ENCODE data around the gene PRDM16. TPM values are rescaled to one million over a fixed set of nuclear protein-coding genes. Genes with fewer than 3 reads are reported as not detected.

The PRDM16 gene
- total and polyA plus RNA-seq, 2 experiments from 2014 or later, result 0.14 to 0.16 TPM

DNA sequence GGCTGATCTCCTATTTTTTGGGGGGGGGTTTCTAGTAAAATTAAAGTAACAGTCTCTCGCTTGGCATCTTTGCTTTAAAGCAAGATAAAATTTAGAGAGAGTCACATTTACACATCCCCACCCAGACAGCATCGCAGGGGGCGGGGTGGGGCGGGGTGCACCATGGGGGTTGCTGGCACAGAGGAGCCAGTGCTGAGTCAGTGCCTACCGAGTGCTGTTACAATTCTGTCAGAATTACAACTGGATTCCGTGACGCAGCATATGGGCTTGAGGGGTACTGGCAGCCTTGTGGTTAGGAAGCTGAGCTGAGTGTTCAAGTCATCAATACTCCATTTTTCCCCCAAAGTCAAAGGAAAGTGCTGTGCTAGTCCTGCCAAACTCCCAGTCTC, 175.9 kb downstream of the PRDM16 start:
- Histone ChIP-seq H3K4me1 (ENCODE audit: insufficient read depth) (peaks cover 13% of the 10 kb centered on the region; the same call in 1 of the 2 replicates), H3K79me2 (replicated peaks; ENCODE audit: insufficient read depth) (no peaks in the 10 kb centered on the region), H3K9me2 (ENCODE audit: insufficient read depth) (no peaks in the 10 kb centered on the region), H3K4me3 (no peak overlapping the region), H3K36me3 (ENCODE audit: insufficient read depth) (no peaks in the 10 kb centered on the region), H3K4me2 (no peak overlapping the region), H3K27me3 (ENCODE audit: insufficient read depth) (no peaks in the 10 kb centered on the region; the same call in 1 of the 2 replicates), H3K27ac (ENCODE audit: low read depth) (no peak overlapping the region), H2AFZ (no peak overlapping the region), H4K20me1 (replicated peaks; ENCODE audit: insufficient read depth) (no peaks in the 10 kb centered on the region), H3F3A (replicated peaks; ENCODE audit: low read depth) (0 out of 2 replicates have a peak, but pooled peaks cover 2% of the 10 kb centered on the region)
- H3K27ac Mint-ChIP-seq, result no peak overlapping the region
- TF ChIP-seq NANOG (IDR thresholded peaks at IDR 0.05; ENCODE audit: borderline replicate concordance) (no peak), ETS1 (IDR thresholded peaks at IDR 0.05) (no peak), EZH2phosphoT487 (IDR thresholded peaks at IDR 0.05; ENCODE audit: unreplicated experiment) (no peak), CREB1 (CRISPR knock-in tag; IDR thresholded peaks at IDR 0.05; ENCODE audit: low read depth) (no peak), EZH2 (IDR thresholded peaks at IDR 0.05; ENCODE audit: low read depth, unreplicated experiment) (no peak), ZNF114 (CRISPR knock-in tag; IDR thresholded peaks at IDR 0.05) (no peak), POLR2AphosphoS5 (IDR thresholded peaks at IDR 0.05; ENCODE audit: low read depth) (no peak), CTCF (conservative IDR thresholded peaks at IDR 0.05; ENCODE audit: low read depth in 2 of 2) (no peak), ZNF331 (CRISPR knock-in tag; IDR thresholded peaks at IDR 0.05; ENCODE audit: low read depth) (no peak), JUNB (IDR thresholded peaks at IDR 0.05; ENCODE audit: unreplicated experiment) (no peak), STAT1 (IDR thresholded peaks at IDR 0.05; ENCODE audit: unreplicated experiment) (no peak)
- TF ChIP-seq, protein P1, sequence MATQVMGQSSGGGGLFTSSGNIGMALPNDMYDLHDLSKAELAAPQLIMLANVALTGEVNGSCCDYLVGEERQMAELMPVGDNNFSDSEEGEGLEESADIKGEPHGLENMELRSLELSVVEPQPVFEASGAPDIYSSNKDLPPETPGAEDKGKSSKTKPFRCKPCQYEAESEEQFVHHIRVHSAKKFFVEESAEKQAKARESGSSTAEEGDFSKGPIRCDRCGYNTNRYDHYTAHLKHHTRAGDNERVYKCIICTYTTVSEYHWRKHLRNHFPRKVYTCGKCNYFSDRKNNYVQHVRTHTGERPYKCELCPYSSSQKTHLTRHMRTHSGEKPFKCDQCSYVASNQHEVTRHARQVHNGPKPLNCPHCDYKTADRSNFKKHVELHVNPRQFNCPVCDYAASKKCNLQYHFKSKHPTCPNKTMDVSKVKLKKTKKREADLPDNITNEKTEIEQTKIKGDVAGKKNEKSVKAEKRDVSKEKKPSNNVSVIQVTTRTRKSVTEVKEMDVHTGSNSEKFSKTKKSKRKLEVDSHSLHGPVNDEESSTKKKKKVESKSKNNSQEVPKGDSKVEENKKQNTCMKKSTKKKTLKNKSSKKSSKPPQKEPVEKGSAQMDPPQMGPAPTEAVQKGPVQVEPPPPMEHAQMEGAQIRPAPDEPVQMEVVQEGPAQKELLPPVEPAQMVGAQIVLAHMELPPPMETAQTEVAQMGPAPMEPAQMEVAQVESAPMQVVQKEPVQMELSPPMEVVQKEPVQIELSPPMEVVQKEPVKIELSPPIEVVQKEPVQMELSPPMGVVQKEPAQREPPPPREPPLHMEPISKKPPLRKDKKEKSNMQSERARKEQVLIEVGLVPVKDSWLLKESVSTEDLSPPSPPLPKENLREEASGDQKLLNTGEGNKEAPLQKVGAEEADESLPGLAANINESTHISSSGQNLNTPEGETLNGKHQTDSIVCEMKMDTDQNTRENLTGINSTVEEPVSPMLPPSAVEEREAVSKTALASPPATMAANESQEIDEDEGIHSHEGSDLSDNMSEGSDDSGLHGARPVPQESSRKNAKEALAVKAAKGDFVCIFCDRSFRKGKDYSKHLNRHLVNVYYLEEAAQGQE (IDR thresholded peaks at IDR 0.05; ENCODE audit: unreplicated experiment), result no peak
- TF ChIP-seq, protein P2, sequence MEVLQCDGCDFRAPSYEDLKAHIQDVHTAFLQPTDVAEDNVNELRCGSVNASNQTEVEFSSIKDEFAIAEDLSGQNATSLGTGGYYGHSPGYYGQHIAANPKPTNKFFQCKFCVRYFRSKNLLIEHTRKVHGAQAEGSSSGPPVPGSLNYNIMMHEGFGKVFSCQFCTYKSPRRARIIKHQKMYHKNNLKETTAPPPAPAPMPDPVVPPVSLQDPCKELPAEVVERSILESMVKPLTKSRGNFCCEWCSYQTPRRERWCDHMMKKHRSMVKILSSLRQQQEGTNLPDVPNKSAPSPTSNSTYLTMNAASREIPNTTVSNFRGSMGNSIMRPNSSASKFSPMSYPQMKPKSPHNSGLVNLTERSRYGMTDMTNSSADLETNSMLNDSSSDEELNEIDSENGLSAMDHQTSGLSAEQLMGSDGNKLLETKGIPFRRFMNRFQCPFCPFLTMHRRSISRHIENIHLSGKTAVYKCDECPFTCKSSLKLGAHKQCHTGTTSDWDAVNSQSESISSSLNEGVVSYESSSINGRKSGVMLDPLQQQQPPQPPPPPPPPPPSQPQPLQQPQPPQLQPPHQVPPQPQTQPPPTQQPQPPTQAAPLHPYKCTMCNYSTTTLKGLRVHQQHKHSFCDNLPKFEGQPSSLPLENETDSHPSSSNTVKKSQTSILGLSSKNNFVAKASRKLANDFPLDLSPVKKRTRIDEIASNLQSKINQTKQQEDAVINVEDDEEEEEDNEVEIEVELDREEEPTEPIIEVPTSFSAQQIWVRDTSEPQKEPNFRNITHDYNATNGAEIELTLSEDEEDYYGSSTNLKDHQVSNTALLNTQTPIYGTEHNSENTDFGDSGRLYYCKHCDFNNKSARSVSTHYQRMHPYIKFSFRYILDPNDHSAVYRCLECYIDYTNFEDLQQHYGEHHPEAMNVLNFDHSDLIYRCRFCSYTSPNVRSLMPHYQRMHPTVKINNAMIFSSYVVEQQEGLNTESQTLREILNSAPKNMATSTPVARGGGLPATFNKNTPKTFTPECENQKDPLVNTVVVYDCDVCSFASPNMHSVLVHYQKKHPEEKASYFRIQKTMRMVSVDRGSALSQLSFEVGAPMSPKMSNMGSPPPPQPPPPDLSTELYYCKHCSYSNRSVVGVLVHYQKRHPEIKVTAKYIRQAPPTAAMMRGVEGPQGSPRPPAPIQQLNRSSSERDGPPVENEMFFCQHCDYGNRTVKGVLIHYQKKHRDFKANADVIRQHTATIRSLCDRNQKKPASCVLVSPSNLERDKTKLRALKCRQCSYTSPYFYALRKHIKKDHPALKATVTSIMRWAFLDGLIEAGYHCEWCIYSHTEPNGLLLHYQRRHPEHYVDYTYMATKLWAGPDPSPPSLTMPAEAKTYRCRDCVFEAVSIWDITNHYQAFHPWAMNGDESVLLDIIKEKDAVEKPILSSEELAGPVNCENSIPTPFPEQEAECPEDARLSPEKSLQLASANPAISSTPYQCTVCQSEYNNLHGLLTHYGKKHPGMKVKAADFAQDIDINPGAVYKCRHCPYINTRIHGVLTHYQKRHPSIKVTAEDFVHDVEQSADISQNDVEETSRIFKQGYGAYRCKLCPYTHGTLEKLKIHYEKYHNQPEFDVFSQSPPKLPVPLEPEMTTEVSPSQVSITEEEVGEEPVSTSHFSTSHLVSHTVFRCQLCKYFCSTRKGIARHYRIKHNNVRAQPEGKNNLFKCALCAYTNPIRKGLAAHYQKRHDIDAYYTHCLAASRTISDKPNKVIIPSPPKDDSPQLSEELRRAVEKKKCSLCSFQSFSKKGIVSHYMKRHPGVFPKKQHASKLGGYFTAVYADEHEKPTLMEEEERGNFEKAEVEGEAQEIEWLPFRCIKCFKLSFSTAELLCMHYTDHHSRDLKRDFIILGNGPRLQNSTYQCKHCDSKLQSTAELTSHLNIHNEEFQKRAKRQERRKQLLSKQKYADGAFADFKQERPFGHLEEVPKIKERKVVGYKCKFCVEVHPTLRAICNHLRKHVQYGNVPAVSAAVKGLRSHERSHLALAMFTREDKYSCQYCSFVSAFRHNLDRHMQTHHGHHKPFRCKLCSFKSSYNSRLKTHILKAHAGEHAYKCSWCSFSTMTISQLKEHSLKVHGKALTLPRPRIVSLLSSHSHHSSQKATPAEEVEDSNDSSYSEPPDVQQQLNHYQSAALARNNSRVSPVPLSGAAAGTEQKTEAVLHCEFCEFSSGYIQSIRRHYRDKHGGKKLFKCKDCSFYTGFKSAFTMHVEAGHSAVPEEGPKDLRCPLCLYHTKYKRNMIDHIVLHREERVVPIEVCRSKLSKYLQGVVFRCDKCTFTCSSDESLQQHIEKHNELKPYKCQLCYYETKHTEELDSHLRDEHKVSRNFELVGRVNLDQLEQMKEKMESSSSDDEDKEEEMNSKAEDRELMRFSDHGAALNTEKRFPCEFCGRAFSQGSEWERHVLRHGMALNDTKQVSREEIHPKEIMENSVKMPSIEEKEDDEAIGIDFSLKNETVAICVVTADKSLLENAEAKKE (CRISPR knock-in tag; IDR thresholded peaks at IDR 0.05), result no peak
- H3K36me3 Mint-ChIP-seq (ENCODE audit: low read depth), result no peaks in the 10 kb centered on the region
- no peak for DNase-seq (ENCODE audit: low spot score)
- peaks cover 26% of the 10 kb centered on the region for H3K27me3 Mint-ChIP-seq (ENCODE audit: insufficient read depth, low read depth, poor library complexity)
- no peaks in the 10 kb centered on the region for H3K9me3 Mint-ChIP-seq
- H3K4me1 Mint-ChIP-seq, result peaks cover 20% of the 10 kb centered on the region
- no peak for ATAC-seq
- no peak overlapping the region for H3K4me3 Mint-ChIP-seq

All from GM23338 (cell line).